ENCODE measurements around the gene SHB. TPM values are rescaled to one million over a fixed set of nuclear protein-coding genes. Genes with fewer than 3 reads are reported as not detected.
"Not testable (repeated sequence)": the region's sequence is repeated elsewhere in the genome, so short reads cannot be mapped to it uniquely, and the experiment has no call there.

SHB gene
- total and polyA plus RNA-seq, 11 donors: 7.8 to 31.4 (median 21.4) TPM

DNA sequence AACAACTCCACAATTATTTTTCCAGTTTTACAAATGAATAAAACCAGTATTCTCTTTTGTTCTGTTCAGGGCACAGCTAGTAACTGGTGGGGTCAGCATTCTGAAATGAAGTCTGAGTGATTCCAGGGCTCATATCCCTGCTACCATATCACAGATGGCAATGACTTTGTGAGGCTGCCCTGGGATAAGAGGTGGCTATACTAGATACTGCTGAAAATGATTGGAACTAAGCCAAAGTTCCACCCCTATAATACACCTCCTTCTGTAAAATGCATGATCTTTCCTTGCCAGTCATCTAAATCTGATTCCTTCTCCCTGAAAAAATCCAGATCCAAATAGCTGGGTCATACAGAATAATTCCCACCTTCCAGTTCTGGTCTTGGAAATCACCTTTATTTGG, 179.5 kb downstream of the SHB start:
- DNase-seq (no peak), ATAC-seq (no peak)
- Histone ChIP-seq H3K9me3 (no peaks in the 10 kb centered on the region), H3K27ac (no peak overlapping the region), H3K4me3 (no peak overlapping the region), H3K27me3 (no peaks in the 10 kb centered on the region), H3K4me1 (no peaks in the 10 kb centered on the region), H3K36me3 (peaks cover 0 to 69% (median 40%) of the 10 kb centered on the region in 9 donors)
- TF ChIP-seq, protein P1, sequence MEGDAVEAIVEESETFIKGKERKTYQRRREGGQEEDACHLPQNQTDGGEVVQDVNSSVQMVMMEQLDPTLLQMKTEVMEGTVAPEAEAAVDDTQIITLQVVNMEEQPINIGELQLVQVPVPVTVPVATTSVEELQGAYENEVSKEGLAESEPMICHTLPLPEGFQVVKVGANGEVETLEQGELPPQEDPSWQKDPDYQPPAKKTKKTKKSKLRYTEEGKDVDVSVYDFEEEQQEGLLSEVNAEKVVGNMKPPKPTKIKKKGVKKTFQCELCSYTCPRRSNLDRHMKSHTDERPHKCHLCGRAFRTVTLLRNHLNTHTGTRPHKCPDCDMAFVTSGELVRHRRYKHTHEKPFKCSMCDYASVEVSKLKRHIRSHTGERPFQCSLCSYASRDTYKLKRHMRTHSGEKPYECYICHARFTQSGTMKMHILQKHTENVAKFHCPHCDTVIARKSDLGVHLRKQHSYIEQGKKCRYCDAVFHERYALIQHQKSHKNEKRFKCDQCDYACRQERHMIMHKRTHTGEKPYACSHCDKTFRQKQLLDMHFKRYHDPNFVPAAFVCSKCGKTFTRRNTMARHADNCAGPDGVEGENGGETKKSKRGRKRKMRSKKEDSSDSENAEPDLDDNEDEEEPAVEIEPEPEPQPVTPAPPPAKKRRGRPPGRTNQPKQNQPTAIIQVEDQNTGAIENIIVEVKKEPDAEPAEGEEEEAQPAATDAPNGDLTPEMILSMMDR (IDR thresholded peaks at IDR 0.05): no peak
- TF ChIP-seq POLR2A (IDR thresholded peaks at IDR 0.05): no peak
- intact Hi-C loops (cut with DNase I): loop anchor here in 1 of 10 donors (10.0 kb wide), 1 partner anchor 285 kb away; no protein-coding TSS in a partner anchor

DNA sequence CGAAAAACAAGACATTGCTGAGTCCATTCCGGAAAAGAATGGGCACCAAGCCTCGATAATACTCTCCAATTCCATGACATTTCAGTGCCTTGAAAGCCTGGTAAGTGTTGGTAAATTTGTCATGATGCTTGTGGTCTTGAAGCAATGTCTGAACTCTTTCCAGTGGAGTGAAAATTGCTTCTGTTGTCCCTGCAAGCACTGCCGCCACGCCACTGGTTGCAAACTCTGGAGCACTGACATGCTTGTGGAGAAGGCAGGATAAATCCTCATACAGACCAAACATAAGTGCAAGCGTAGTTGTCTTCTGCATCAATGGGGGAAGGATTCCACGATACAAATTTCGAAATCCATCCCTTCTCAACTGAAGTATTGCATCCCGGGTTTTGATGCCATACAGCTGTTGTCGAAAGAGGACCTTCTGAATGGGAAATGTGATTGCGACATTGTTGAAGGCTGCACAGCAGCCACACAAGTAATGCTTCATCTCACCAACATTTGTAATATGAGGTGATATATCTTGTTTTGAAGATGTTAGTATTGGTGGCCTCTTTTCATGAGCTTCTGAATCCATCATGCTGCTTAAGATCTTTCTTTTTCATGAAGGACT, 180.9 kb downstream of the SHB start:
- peak in 1 of 4 donors; percentile 16 for ATAC-seq
- H3K36me3 ChIP-seq: peaks cover 0 to 61% (median 26%) of the 10 kb centered on the region in 9 donors
- not testable (repeated sequence) for H3K9me3 ChIP-seq, H3K27me3 ChIP-seq, H3K4me1 ChIP-seq, H3K27ac ChIP-seq, DNase-seq, H3K4me3 ChIP-seq
- WGBS, 4 donors: 76 to 95% (median 87%) methylated on average over 11 of the region's 11 CpGs
- intact Hi-C loops (cut with DNase I): loop anchor here in 1 of 10 donors (10.0 kb wide), 1 partner anchor 287 kb away; no protein-coding TSS in a partner anchor

DNA sequence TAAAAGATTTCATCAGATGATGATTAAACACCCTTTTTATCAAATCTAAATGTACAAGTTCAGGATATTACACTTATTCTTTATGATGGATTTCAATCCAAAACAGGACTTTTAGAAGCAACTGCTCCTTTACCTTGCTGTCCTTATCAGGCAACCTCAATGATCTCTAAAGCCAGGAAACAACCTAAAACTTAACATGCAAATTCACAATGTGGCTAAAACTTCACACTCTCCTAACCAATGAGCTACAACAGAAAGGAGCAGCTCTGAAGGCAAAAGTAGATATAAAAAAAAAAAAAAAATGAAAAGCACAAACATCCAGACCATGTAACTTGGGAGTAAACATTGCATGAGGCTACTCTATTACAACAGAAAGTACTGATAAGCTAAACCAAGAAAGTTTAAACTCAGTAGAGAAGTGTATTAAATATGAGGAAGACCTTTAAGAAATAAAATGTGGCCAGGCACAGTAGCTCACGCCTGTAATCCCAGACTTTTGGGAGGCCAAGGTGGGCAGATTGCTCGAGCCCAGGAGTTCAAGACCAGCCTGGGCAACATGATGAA, 188.0 kb downstream of the SHB start:
- Histone ChIP-seq H3K36me3 (peaks cover 0 to 59% (median 23%) of the 10 kb centered on the region in 9 donors), H3K9me3 (peaks cover 0 to 4% (median 0%) of the 10 kb centered on the region in 12 donors), H3K27ac (no peak overlapping the region), H3K4me3 (no peak overlapping the region), H3K4me1 (no peaks in the 10 kb centered on the region), H3K27me3 (no peaks in the 10 kb centered on the region)
- WGBS, 4 donors: 85 to 98% (median 96%) methylated on average over 2 of the region's 2 CpGs
- TF ChIP-seq POLR2A (IDR thresholded peaks at IDR 0.05): no peak
- TF ChIP-seq, protein P1 (IDR thresholded peaks at IDR 0.05): no peak
- ATAC-seq: no peak
- intact Hi-C loops (cut with DNase I): loop anchor here in 1 of 10 donors (10.0 kb wide), 1 partner anchor 294 kb away; no protein-coding TSS in a partner anchor
- DNase-seq: no peak

DNA sequence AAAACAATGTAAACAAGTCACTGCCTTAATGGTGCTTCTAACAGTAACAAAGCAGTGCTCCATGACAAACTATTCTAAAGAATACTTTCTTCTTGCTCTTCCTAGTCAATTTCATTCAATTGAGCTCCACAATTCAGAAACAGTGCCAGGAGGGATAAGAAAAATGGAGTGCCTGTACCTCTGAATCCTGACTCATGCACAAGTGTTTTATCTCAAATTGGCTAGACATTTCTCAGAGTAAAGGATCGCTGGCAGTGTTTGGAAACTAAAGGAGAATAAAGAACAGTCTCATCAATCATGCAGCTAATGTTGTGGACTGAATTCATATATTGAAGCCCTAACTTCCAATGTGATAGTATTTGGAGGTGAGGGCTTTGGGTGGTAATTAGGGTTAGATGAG, 192.7 kb downstream of the SHB start:
- Histone ChIP-seq H3K36me3 (peaks cover 0 to 36% (median 20%) of the 10 kb centered on the region in 9 donors), H3K9me3 (peaks cover 0 to 4% (median 0%) of the 10 kb centered on the region in 12 donors), H3K4me3 (no peak overlapping the region), H3K27ac (no peak overlapping the region), H3K27me3 (no peaks in the 10 kb centered on the region), H3K4me1 (peaks cover 0 to 6% (median 0%) of the 10 kb centered on the region in 12 donors)
- 90 to 100% (median 93%) methylated on average over 1 of the region's 1 CpG for WGBS, 4 donors
- TF ChIP-seq POLR2A (IDR thresholded peaks at IDR 0.05): no peak
- TF ChIP-seq, protein P1 (IDR thresholded peaks at IDR 0.05): no peak
- ATAC-seq (no peak), DNase-seq (no peak)
- intact Hi-C loops (cut with DNase I): loop anchor here in 1 of 10 donors (10.0 kb wide), 1 partner anchor 82 kb away; no protein-coding TSS in a partner anchor
